GM11168 (cell line): ENCODE results near the gene PLEKHG5.
"Not testable (repeated sequence)": the region's sequence is repeated elsewhere in the genome, so short reads cannot be mapped to it uniquely, and the experiment has no call there.

Source experiments
- in situ Hi-C: fragments of 300-500 bp; cut with MboI; formaldehyde crosslinking; loops from one replicate; pipeline ENCODE4 v1.12.0; 2022; ENCODE audit warnings: low sequenced_read_pairs; ENCODE audit not compliant: unreplicated experiment

PLEKHG5 gene

DNA sequence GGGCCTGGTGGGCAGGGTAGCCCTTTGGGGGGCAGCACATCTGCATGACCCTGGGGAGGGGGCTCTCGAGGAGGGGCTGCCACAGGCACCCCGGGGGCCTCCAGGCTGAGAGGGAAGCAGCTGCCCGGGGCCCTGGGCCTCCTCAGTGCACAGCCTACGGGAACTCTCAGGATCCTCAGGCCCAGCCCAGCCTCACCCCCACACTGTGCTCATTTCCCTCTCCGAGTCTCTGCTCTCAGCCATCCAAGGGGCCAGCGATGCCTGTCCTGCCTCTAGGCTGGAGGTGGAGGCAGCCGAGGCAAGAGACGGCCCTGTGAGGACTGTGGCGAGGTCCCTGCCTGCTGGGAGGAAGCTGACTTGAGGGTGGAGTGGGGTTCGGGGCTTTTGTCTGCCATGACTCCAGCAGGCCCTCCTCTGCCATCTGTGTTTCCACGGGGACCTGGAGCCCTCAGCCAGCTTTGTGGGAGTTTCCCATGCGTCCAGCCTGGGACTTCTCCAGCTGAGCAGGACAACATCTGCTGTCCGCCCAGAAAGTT, 7.2 kb upstream of the PLEKHG5 start:
- in situ Hi-C loops, result no loop called here

DNA sequence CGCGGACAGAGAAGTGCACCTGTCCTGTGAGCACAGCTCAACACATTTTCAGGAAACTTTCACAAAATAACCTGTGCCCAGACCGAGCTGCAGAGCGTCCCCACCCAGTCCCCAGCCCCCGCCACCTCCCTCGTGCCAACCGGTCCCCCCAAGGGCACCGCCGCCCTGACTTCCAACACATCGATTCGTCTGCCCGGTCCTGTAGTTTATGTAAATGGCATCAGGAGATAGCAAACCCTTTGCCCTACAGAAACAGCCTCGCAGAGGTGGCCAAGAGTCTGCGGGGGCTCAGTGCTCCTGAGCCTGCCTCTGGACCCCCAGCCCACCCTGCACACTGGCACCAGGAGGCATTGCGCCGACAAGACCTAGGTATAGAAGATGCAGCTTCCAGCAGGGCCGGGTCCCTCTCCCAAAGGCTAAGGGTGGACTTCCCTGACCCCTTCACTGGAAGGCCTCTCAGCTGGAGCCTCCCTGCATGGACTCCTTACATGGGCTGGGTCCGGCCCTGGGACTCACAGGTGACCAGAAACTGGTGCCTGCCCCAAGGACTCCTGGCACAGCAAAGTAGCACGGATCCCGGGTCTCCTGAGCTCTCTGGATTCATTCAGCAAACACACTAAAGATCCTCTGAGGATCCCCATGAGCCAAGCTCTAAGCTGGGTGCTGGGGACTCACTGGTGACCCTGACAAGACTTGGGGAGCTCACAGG, 6.6 kb upstream of the PLEKHG5 start:
- in situ Hi-C loops, result no loop called here

DNA sequence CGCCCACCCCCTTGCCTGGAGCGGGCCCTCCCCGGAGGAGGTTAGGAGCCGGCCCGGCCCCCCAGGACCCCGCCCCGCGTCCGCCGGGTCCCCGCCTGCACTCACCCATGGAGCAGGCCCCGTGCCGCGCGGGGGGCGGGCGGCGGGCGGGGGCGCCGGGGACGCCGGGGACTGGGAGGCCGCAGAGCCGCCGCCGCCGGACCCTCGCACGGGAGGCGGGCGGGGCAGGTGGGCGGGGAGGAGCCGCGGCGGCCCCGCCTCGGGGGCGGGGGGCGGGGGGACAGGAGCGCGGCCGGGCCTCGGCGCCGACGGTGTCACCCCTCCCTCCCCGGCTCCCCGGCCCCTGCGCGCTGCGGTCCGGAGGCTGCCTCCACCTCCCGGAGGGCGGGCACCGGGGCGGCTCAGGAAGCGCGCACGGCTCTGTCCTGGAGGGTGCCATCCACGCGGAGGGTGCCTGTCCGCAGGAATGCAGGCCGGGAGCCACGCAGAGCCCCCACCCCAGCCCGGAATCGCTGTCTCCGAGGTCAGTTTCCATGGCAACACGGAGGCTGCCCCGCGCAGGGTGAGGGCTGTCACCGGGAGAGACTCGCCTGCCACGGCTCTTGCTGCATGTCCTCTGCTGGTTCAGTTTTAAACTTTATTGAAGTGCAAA, 5.9 kb upstream of the PLEKHG5 start:
- in situ Hi-C loops, result no loop called here

DNA sequence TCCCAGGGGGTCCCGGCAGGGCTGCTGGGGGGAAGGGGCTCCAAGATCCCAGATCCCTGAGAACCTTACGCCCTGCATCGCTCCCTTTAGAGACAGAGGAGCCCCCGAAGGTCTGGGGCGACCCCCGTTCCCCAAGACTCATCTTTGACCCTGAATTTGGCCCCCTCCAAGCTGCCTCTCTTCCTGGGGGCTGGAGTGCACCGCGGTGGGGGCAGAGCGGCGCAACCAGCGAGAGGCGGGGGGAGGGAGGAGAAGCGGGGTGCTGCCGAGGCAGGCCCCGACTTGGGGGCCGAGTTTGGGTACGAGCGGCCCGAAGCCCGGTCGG, 5.4 kb upstream of the PLEKHG5 start:
- in situ Hi-C loops, result no loop called here

DNA sequence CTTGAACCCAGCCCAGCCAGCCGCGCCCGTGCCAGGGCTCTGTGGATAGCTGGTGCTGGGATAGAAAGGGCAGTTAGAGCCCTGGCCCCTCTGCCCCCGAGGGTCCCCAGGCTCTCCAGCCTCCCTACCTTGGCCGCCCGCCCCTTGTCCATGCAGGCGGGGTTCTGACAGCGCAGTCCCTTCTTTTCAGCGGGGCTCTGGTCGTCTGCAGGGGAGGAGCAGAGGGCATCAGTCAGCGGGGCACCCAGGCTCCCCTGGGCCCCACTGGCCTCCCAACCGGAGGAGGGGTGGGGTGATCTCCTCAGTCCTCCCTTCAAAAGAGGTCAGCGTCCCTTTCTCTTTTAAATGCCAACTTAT, 4.9 kb upstream of the PLEKHG5 start:
- in situ Hi-C loops, result no loop called here

DNA sequence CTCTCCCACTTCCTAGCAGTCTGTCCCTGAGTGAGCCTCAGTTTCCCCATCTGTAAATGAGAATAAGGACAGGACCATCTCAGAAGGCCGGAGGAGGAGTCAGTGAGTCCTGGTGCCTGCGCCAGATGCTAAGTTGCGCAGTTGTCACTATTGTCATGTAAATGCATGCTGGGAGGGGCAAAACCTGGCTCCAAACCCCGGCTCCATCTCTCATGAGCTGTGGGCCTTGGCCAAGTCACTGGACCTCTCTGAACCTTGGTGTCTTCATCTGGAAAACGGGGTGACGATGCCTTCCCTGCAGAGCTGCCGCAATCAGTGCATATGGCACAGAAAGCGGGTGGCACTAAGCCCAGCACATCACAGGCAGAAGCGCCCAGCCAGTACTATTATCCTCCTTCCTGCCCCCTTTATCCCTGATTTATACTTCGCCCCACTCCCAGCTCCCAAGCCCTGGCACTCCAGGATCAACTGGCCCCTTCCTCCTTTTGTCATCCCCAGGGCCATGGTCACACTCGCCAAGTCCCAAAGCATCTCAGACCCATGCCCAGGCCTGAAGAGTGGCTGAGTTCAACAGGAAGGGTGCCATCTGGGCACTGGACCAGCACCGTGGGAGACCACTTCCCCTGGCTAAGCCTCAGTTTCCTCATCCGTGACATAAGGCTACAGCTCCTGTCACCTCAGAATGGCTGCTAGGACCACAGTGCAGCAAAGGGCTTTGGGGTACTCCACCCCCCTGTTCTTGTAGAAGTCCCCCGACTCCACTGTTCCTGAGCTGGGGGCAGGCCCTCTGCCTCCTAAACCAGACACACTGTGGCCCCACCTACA, 4.3 kb upstream of the PLEKHG5 start:
- in situ Hi-C loops, result no loop called here

DNA sequence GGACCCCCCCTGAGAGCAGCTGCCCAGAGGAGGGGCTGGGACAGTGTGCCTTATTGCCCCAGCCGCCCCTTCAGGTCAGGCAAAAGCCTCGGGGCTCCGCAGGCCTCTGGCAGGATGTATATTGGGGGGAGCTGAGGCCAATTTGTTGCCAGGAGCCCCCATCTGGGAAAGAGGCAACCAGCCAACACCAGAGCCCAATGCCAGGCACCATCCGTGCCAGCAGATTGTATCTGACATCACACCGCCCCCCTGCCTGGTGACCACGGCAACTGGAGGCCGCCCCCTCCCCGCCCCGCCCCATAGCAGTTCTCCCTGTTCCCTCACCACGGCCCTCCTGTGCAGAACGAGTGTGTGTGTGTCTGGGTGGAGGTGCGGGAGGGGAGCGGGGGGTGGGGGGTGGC, 3.6 kb upstream of the PLEKHG5 start:
- in situ Hi-C loops, result no loop called here

DNA sequence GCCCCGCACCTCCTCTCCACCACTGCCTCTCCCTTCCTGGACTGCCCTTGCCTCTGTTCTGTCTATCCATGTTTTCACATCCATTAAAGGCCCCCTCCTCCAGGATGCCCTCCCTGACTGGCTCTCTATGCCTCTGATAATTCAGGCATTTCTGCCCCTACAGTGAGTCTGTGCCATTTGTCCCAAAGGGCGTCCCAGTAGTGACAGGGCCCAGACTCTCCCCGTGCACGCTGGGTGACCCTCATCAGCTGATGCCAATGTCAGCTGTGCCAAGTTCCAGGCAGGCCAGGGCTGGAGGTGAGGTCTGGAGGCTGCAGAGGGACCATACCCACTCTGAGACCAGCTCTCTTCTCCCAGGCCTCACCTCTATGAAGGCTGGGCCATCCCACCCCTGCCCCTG, 3.2 kb upstream of the PLEKHG5 start:
- in situ Hi-C loops, result no loop called here

DNA sequence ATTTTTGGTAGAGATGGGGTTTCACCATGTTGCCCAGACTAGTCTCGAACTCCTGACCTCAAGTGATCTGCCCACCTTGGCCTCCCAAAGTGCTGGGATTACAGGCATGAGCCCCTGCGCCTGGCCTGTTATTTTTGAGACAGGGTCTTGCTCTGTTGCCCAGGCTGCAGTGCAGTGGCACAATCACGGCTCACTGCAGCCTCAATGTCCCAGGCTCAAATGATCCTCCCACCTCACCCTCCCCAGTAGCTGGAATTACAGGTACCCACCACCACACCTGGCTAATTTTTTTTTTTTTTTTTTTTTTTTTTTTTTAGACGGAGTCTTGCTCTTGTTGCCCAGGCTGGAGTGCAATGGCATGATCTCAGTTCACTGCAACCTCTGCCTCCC, 2.4 kb upstream of the PLEKHG5 start:
- in situ Hi-C loops, result not testable (repeated sequence)

DNA sequence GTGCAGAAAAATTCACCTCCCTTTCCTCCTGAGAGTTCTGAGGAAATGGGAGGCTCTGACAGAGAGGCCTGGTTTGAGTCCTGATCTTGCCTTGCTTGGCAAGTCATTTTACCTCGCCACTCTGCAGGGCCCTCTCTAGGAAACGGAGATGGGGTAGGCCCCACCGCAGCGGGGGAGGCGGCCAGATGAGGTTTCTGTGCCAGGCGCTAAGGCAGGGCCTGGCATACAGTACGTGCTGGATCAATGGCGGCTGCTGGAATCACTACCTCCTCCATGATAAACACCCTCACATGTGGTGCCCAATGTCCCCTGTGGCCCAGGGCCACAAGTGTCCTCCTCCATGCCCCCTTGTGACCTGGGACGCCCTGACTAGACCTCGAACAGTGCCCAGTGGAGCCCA, 499 bp upstream of the PLEKHG5 start:
- in situ Hi-C loops, result no loop called here

DNA sequence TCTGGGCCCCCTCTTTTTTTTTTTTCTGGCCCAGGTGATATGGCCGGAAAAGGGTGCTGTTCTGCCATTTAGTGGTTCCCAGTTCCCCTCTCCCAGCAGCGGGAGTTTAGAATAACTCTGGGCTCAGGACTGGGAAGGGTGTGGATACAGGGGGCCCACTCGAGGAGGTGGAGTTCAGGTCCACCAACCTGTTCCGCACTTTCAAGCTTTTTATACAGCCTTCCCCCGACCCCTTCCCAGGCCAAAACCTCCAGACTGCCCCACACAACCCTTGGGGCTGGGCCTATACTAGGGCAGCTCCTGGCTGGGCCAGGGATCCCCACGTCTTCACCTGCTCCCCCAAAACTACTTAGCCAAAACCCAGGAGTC, 402 bp downstream of the PLEKHG5 start:
- in situ Hi-C loops, result no loop called here

DNA sequence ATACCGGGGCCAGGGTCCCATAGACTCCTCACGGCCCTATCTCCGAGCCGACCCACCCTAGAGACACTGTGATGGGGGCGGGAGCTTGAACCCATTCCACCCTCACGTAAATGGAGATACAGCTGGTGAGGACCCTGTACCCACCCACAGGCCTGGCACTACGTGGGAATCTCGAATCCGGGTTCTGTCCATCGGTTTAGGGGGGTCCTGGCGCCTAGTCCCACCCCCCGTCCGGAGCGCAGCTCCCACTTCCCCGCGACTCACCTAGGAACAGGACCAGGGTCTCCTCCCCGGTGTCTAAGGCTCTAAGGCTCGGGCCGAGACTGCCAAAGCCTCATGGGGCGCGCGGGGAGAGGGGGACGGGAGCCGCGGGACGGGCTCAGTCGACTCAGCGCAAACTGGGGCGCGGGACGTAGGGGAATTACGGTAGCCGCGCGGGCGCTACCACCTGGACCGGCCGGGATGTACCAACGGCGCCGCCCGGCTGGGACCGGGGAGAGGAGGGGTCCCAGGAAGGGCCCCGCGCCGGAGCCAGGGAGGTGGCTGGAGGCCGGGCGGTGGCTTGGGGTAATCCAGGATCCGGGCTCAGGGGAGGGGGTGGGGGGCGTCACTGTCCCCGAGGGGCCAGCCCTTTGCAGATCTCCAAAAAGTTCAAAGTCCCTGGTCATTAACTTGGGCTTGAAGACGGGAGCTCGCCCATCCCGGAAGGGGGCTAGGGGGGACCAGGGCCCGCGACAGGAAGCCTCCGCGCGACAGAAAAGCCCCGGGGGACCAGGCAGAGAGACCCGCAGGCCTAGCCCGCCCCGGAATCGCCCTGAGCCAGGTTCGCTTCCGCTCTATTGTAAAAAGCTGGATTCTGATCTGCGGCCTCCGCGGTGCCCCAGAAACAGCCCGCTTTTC, 1.0 kb downstream of the PLEKHG5 start:
- in situ Hi-C loops, result no loop called here

DNA sequence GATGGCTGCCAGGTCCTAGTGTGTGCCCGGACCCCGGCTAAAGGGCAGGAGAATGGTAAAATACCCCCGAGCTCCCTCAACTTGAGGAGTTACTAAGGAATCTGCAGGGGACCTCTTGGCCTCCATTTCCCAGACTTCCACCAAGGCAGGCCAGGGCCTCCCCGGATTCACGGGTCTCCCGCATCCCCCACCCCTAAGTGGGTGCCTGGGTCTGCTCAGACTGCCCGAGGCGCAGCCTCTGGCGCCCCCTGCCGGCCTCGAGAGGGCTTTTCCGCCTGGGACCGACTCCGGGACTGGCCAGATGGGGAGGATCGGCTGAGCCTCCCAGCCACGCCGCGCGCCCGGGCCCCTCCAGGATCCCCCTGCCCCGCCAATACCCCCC, 1.7 kb downstream of the PLEKHG5 start:
- in situ Hi-C loops, result no loop called here

DNA sequence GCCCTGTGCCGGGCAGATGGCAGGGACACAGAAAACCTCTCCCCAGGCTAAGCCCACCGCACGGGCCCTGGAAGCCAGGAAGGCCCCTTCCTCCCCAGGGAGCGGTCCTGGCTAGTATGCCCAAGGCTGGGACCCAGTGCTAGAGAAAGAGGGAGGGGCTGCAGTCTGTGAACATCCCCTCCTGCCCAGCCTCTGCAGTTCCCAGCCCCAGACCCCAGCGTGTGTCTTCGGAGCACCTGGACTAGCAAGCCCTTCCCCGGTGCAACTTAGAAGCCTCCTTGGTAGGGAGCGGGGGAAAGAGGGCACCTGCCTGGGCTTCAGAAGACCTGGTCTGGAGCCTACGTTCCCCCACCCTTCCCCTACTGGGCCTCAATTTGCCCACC, 2.1 kb downstream of the PLEKHG5 start:
- in situ Hi-C loops, result no loop called here

DNA sequence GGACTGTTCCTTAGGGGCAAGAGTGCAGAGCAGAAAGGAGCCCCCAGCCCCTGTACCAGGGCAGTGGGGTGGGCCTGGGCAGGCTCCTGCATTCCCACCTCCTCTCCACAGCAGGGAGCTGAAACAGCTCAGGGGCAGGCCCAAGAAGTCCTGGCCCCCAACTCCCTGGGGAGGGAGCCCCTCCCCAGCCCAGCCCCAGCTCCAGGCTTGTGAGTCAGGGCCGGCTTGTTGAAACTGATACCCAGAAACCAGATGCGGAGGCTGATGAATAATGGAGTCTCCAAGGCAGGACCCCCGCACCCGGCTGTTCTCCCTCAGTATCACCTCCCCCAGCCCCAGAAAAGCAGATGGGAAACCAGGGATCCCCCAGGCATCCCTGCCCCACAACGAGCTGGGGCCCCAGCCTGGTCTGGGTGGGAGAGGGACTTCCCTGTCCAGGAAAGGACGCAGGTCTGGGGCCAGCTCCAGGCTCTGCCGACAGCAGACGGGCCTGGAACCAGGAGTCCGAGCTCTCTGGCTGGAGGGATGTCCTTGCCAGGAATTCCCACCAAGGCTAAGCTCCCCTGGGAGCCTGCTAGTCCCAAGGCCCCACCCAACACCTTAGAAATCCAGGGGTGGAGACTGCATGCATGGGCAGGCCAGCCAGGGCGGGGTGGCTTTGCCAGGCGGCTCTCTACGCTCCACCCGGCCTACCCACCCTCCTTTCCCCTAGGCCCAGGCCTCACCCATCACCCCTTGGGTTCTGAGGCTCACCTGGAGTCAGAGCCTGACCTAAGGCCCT, 2.7 kb downstream of the PLEKHG5 start:
- in situ Hi-C loops, result no loop called here

DNA sequence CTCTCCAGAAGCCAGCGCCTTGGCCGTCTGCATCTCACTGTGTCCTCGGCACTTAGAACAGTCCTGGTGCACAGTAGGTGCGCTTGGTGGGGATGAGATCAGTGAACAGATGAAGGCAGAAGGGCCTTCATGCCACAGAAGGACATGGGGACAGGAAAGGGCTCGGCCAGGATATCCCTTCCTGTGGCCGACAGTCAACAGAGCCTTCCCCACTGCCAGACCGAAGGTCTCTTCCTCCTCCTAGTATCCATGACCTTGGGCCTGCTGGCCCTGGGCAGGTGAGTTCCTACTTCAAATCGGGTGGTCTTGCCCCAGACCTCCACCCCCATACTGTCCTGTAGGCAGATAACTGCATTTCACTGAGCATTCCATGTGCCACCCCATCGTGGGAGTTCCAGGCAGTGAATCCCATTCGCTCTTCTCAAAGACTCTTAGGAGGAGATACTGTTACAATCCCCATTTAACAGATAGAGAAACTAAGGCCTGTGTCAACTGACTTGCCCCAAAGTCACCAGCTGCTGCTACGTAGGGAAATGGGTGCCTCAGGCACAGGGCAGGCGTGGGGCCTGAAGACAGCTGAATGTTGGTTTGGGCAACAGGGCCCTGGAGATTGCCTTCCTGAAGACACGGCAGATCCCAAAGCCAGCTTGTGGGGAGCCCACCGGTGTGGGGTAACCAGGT, 3.5 kb downstream of the PLEKHG5 start:
- in situ Hi-C loops, result no loop called here

DNA sequence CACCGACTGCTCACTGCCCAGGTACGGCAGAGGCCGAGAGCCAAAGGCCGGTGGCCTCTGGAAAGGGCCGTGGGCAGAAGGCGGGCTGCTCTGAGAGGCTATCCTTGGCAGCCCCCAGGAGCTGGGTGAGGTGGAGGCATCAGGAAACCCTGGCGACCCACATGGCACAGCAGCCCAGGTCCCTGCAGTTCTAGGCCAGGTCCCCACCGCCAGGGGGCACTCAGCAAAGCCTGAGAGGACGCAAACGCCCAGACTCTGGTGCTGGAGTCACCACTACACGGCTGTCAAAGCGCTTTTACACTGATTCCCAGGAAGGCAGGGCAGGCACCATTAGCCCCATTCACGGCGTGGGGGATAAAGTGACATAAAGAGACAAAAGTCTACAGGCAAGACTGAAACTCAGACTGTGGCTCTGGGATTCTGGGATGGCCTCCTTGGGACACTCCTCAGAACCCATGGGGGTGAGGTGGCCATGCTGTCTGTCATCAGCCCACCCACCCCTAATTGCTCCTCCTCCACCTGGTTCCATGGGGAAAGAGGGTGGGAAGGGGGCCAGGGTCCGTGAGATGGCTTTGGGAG, 4.9 kb downstream of the PLEKHG5 start:
- in situ Hi-C loops, result no loop called here

DNA sequence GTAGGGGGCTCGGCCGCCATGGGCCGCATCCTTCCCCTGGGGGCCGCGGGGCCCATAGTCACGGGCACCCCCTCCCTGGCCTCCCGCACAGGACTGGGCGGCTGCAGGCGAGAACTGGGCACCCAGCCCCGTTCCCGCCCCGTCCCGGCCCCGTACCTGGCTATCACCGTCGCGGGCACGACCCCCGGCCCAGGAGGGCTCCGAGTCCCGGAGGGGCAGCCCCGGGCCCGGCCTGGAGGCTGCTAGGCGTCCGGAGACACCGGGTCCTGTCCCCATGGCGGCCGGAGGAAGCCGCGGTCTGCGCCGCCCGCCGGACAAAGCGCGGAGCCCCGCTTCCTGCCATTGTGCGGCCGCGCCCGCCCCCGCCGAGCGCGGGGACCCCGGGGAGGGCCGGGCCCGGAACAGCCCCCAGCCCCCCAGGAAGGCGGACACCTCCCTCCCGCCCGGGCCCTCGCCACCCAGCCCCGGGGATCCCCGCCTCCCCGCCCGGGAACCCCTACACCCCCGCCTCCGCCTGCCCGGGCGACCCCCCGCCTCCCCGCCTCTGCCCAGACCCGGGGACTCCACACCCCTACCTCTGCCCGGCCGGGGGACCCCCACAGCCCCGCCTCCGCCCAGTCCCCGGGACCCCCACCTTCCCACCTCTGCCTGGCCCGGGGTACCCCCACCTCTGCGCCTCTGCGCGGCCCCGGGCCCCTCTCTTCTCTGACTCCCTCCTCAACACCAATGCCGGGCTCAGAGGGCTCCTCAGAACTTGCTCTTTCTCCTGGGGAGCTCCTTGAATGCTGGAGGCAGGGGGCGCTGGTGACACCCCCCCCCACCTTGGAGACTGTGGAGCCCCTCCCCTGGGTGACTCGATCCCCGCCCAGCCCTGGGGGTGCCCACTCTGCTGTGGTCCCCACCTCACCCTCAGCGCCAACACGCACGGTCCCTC, 6.0 kb downstream of the PLEKHG5 start:
- in situ Hi-C loops, result no loop called here
